Osteocyte (in vitro differentiated cells): ENCODE results near the gene TSPAN11. TPM values are rescaled to one million over a fixed set of nuclear protein-coding genes. Genes with fewer than 3 reads are reported as not detected.

Source experiments
- DNase-seq: peaks from one replicate; pipeline ENCODE4 v3.0.0; 2021; ENCODE audit warnings: mixed read lengths; ENCODE audit not compliant: unreplicated experiment; ENCODE audit errors: extremely low spot score
- H3K27ac Mint-ChIP-seq: one replicate; pipeline ENCODE4 v1.8.0; 2021; ENCODE audit warnings: mild to moderate bottlenecking, mixed read lengths; ENCODE audit not compliant: unreplicated experiment
- H3K27me3 Mint-ChIP-seq: one replicate; pipeline ENCODE4 v1.8.0; 2021; ENCODE audit warnings: mixed read lengths; ENCODE audit not compliant: unreplicated experiment
- H3K36me3 Mint-ChIP-seq: one replicate; pipeline ENCODE4 v1.8.0; 2021; ENCODE audit warnings: mixed read lengths; ENCODE audit not compliant: unreplicated experiment
- H3K4me1 Mint-ChIP-seq: one replicate; pipeline ENCODE4 v1.8.0; 2021; ENCODE audit warnings: mixed read lengths; ENCODE audit not compliant: unreplicated experiment
- H3K4me3 Mint-ChIP-seq: one replicate; pipeline ENCODE4 v1.8.0; 2021; ENCODE audit warnings: mild to moderate bottlenecking, moderate library complexity, mixed read lengths; ENCODE audit not compliant: unreplicated experiment
- H3K9me3 Mint-ChIP-seq: one replicate; pipeline ENCODE4 v1.8.0; 2021; ENCODE audit warnings: mixed read lengths; ENCODE audit not compliant: unreplicated experiment
- CTCF ChIP-seq: fragments of 200-600 bp; sonication (generic); IDR thresholded peaks from 2 replicates; pipeline ENCODE4 v1.5.0; 2021; ENCODE audit warnings: antibody characterized with exemption, mild to moderate bottlenecking, moderate library complexity
- total RNA-seq: library from RNA; stranded (reverse); gene quantifications from 2 replicates; pipeline ENCODE4 v1.2.1, GENCODE V29; 2021

TSPAN11 gene
- total RNA-seq, 1 donor from 2014 or later = 9.2 TPM

- no peaks in the 10 kb centered on the region for H3K9me3 Mint-ChIP-seq
- no peak for TF ChIP-seq CTCF
- H3K36me3 Mint-ChIP-seq = no peaks in the 10 kb centered on the region
- no peak overlapping the region for H3K4me3 Mint-ChIP-seq
- no peak overlapping the region for H3K27ac Mint-ChIP-seq
- no peak for DNase-seq
- peaks cover 13% of the 10 kb centered on the region for H3K4me1 Mint-ChIP-seq
- peaks cover 28% of the 10 kb centered on the region for H3K27me3 Mint-ChIP-seq
These were observed 73.2 kb downstream of the TSPAN11 start for GRCh38 chr12:30999723-31000122.

- no peak overlapping the region for H3K27ac Mint-ChIP-seq
- no peak for TF ChIP-seq CTCF
- no peak for DNase-seq
- peaks cover 28% of the 10 kb centered on the region for H3K27me3 Mint-ChIP-seq
- no peaks in the 10 kb centered on the region for H3K9me3 Mint-ChIP-seq
- H3K36me3 Mint-ChIP-seq = no peaks in the 10 kb centered on the region
- H3K4me3 Mint-ChIP-seq = no peak overlapping the region
- peaks cover 14% of the 10 kb centered on the region for H3K4me1 Mint-ChIP-seq
These were observed 74.2 kb downstream of the TSPAN11 start for GRCh38 chr12:31000751-31001150.

GRCh38 chr12:31001581-31002360 is 75.2 kb downstream of the TSPAN11 start:
- Mint-ChIP-seq H3K27me3 (peaks cover 28% of the 10 kb centered on the region), H3K4me3 (no peak overlapping the region), H3K9me3 (no peaks in the 10 kb centered on the region), H3K36me3 (no peaks in the 10 kb centered on the region), H3K27ac (no peak overlapping the region), H3K4me1 (peaks cover 6% of the 10 kb centered on the region)
- DNase-seq = no peak
- no peak for TF ChIP-seq CTCF

- Mint-ChIP-seq H3K27me3 (peaks cover 28% of the 10 kb centered on the region), H3K27ac (no peak overlapping the region), H3K36me3 (no peaks in the 10 kb centered on the region), H3K4me1 (peaks cover 4% of the 10 kb centered on the region), H3K4me3 (no peak overlapping the region), H3K9me3 (no peaks in the 10 kb centered on the region)
- no peak for DNase-seq
- TF ChIP-seq CTCF = no peak
These were observed 75.8 kb downstream of the TSPAN11 start for GRCh38 chr12:31002361-31002725.

- Mint-ChIP-seq H3K9me3 (no peaks in the 10 kb centered on the region), H3K36me3 (no peaks in the 10 kb centered on the region), H3K27me3 (peaks cover 28% of the 10 kb centered on the region), H3K27ac (no peak overlapping the region), H3K4me1 (peaks cover 4% of the 10 kb centered on the region), H3K4me3 (no peak overlapping the region)
- no peak for DNase-seq
- TF ChIP-seq CTCF = no peak
These were observed 76.5 kb downstream of the TSPAN11 start for GRCh38 chr12:31002999-31003398.
